Activated naive CD8-positive, alpha-beta T cell (primary cell): Measurements from ENCODE around the gene TEX10.
"Not testable (repeated sequence)": the region's sequence is repeated elsewhere in the genome, so short reads cannot be mapped to it uniquely, and the experiment has no call there.

Experiments used
- H3K27ac Mint-ChIP-seq: one replicate; pipeline ENCODE4 v1.8.0; 2021; ENCODE audit warnings: mixed read lengths
- H3K27me3 Mint-ChIP-seq: one replicate; pipeline ENCODE4 v1.8.0; 2021; ENCODE audit warnings: mixed read lengths
- H3K36me3 Mint-ChIP-seq: one replicate; pipeline ENCODE4 v1.8.0; 2021; ENCODE audit warnings: mixed read lengths
- H3K4me1 Mint-ChIP-seq: one replicate; pipeline ENCODE4 v1.8.0; 2021; ENCODE audit warnings: low read depth, mixed read lengths
- H3K4me3 Mint-ChIP-seq: one replicate; pipeline ENCODE4 v1.8.0; 2021; ENCODE audit warnings: mild to moderate bottlenecking, mixed read lengths
- H3K9me3 Mint-ChIP-seq: one replicate; pipeline ENCODE4 v1.8.0; 2021; ENCODE audit warnings: low read depth, mixed read lengths

Gene TEX10

DNA sequence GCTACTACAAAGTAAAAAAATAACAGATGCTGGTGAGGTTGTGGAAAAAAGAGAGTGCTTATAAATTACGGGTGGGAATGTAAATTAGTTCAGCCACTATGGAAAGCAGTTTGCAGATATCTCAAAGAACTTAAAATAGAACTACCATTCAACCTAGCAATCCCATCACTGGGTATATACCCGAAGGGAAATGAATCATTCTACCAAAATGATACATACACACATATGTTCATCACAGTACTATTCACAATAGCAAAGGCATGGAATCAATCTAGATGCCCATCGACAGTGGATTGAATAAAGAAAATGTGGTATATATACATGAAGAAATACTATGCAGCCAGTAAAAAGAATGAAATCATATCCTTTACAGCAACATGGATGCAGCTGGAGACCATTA is 6.3 kb upstream of the TEX10 start:
- H3K9me3 Mint-ChIP-seq = peaks cover 10% of the 10 kb centered on the region
- H3K36me3 Mint-ChIP-seq = peaks cover 23% of the 10 kb centered on the region
- H3K27ac Mint-ChIP-seq = no peak overlapping the region
- no peaks in the 10 kb centered on the region for H3K27me3 Mint-ChIP-seq
- no peak overlapping the region for H3K4me3 Mint-ChIP-seq
- peaks cover 2% of the 10 kb centered on the region for H3K4me1 Mint-ChIP-seq

DNA sequence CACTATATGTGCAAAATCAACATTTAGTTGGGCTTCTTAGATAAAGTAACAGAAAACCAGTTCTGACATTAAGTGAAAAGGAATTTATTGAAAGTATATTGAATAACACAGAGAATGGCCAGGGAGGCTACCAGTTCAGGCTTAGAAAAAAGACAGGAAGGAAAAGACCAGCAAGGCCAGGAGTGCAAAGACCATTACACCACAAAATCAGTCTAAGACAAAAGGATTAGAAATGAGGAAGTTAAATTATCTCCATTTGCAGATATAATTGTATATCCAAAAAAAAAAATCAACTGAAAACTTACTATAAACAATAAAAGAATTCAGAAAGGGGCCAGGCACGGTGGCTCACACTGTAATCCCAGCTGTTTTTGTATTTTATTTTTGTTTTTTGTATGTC is 4.8 kb upstream of the TEX10 start:
- H3K27ac Mint-ChIP-seq = no peak overlapping the region
- H3K27me3 Mint-ChIP-seq = no peaks in the 10 kb centered on the region
- H3K9me3 Mint-ChIP-seq = peaks cover 11% of the 10 kb centered on the region
- H3K36me3 Mint-ChIP-seq = peaks cover 15% of the 10 kb centered on the region
- peaks cover 13% of the 10 kb centered on the region for H3K4me1 Mint-ChIP-seq
- no peak overlapping the region for H3K4me3 Mint-ChIP-seq

DNA sequence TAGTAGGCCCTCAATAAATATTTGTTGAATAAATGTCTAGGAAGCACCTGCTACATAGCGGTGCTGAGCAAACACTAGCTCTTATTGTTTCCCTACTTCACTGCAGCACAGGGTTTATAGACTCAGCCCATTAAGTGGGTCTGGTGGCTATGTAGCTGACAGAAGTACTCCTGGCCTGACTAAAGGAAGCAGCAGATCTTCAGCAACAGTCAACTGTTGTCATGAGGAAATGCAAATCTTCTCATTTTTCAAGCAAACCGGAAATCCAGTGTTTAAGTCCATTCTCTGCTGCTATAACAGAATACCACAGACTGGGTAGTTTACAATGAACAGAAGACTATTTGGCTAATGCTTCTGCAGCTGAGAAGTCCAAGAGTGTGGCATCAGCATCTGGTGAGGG is 2.8 kb upstream of the TEX10 start:
- H3K4me3 Mint-ChIP-seq = no peak overlapping the region
- no peak overlapping the region for H3K27ac Mint-ChIP-seq
- peaks cover 23% of the 10 kb centered on the region for H3K4me1 Mint-ChIP-seq
- peaks cover 11% of the 10 kb centered on the region for H3K9me3 Mint-ChIP-seq
- H3K36me3 Mint-ChIP-seq = peaks cover 18% of the 10 kb centered on the region
- no peaks in the 10 kb centered on the region for H3K27me3 Mint-ChIP-seq

DNA sequence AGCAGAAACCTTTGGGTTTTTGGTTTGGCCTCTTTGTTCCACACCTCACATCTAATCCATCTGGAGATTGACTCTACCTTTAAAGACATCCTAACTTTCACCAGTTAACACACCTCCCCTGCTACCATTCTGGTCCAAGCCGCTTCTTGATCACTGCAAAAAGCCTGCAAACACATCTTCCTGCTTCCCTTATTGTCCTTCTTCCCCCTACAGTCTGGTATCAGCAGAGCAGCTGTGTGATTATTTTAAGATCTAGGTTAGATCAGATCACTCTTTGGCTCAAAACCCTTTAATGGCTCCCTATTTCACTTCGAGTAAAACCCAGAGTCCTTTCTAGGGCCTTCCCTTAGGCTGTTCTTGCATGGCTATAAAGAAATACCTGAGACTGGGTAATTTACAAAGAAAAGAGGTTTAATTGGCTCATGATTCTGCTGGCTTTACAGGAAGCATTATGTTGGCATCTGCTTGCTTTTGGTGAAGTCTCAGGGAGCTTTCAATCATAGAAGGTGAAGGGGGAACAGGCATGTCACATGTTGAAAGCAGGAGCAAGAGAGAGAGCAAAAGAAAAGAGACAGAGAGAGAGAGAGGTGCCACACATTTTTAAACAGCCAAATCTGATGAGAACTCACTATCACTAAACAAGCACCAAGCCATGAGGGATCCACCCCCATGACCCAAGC is 1.5 kb upstream of the TEX10 start:
- Mint-ChIP-seq H3K27me3 (no peaks in the 10 kb centered on the region), H3K4me3 (peak overlapping the region; percentile 75), H3K36me3 (peaks cover 18% of the 10 kb centered on the region), H3K9me3 (peaks cover 11% of the 10 kb centered on the region), H3K27ac (peak overlapping the region; percentile 77), H3K4me1 (peaks cover 36% of the 10 kb centered on the region)

DNA sequence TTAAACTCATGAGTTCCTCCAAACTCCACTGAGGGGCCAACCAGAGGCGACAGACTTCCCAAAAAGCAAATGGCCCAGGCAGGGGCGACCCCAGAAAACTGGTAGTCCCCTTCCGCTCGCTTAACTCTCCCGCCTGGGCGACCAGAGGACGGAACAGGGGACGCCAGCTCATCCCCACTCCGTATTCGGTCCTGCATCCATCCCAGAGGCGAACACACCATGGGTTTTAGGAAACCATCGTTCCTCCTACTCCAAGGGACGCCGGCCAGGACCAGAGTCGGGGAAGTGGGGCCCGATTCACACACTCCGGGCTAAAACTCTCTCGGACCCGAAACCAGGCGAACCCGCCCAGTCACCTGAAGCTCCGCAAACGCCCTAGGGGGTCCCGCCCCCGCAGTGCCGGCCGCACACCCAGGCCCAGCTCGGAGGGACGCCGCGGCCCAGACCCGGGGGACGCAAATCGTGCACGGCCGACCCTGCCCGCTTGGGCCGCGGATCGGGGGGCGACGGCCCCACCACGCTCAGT is 478 bp downstream of the TEX10 start:
- H3K27me3 Mint-ChIP-seq = no peaks in the 10 kb centered on the region
- peaks cover 52% of the 10 kb centered on the region for H3K4me1 Mint-ChIP-seq
- H3K36me3 Mint-ChIP-seq = peaks cover 14% of the 10 kb centered on the region
- H3K27ac Mint-ChIP-seq = peak overlapping the region; percentile 84
- peak overlapping the region; percentile 97 for H3K4me3 Mint-ChIP-seq
- H3K9me3 Mint-ChIP-seq = peaks cover 6% of the 10 kb centered on the region

DNA sequence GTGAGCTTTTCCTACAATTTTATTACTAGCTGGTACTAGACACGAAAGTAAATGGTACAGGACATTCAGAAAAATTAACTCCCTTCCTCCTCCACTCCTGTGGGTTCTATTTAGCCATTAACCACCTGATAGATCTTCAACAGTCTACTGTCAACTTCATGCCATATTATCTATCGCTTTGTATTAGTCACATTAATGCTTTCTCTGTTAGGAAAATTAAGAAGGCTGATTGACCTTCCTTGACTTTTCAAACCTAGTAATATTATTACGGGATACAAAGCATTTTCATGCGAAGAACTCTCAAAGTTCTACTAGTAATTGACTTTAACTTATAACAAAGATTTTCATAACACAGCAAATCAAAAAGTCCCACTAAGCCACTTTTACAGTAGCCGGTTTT is 1.2 kb downstream of the TEX10 start:
- Mint-ChIP-seq H3K4me1 (peaks cover 56% of the 10 kb centered on the region), H3K36me3 (peaks cover 14% of the 10 kb centered on the region), H3K4me3 (peak overlapping the region; percentile 97), H3K27ac (peak overlapping the region; percentile 83), H3K9me3 (peaks cover 6% of the 10 kb centered on the region), H3K27me3 (no peaks in the 10 kb centered on the region)

DNA sequence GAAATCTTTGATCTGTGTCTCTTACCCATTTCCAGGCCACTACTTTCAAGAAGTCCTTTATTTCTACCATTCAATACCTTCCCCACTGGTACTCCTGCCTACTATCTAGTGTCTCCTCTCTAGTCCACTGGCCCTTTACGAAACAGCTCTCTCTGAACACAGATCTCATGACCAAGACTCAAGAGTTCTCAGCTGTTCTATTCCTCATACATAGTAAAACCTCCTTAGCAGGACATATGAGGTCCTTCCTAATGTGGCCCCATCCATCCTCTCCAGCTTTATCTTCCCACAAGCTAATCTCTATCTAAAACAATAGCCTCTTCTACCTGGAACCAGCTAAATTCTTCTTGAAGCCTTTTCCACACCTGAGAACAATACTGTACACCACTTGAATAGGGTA is 2.6 kb downstream of the TEX10 start:
- H3K9me3 Mint-ChIP-seq = peaks cover 6% of the 10 kb centered on the region
- peaks cover 62% of the 10 kb centered on the region for H3K4me1 Mint-ChIP-seq
- H3K27ac Mint-ChIP-seq = no peak overlapping the region
- peaks cover 17% of the 10 kb centered on the region for H3K36me3 Mint-ChIP-seq
- no peaks in the 10 kb centered on the region for H3K27me3 Mint-ChIP-seq
- peak overlapping the region; percentile 97 for H3K4me3 Mint-ChIP-seq

DNA sequence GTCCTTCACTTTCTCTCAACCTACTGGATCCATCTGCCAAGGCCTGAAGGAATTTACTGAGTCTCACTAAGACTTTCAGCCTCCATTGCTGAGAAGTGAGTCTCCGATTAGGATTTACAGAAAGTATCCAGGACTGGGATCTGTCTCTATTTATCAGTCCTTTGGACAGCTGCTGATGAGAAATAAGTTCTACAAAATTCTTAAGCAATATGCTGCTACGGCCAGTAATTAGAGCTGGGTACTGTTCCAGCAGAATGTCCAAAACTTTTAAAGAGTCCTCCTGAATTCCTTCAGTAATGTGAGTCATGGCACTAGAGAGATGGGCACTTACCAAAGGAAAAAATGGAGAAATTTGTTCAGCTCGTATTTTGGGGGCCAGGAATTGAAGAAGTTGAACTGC is 5.9 kb downstream of the TEX10 start:
- Mint-ChIP-seq H3K27me3 (no peaks in the 10 kb centered on the region), H3K36me3 (peaks cover 15% of the 10 kb centered on the region), H3K27ac (no peak overlapping the region), H3K4me3 (no peak overlapping the region), H3K9me3 (no peaks in the 10 kb centered on the region), H3K4me1 (peaks cover 63% of the 10 kb centered on the region)

DNA sequence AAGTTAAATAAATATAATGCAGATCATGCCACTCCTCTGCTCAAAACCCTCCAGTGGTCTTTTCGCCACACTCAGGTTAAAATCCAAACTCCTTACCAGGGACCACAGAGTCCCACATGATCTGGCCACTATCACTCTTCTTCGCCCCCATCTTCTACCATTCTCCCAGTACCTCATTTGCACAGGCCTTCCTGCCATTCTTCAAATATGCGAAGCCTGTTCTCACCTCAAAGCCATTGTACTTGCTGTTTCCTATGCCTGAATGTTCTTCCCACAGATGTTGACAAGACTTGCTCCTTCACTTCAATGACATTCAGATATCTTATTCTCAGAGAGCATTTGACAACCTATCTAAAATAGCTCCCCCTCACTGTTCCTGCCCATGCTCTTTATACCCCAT is 10.9 kb downstream of the TEX10 start:
- H3K36me3 Mint-ChIP-seq = peaks cover 18% of the 10 kb centered on the region
- no peaks in the 10 kb centered on the region for H3K27me3 Mint-ChIP-seq
- H3K9me3 Mint-ChIP-seq = no peaks in the 10 kb centered on the region
- H3K27ac Mint-ChIP-seq = peak overlapping the region; percentile 52
- H3K4me3 Mint-ChIP-seq = no peak overlapping the region
- H3K4me1 Mint-ChIP-seq = peaks cover 37% of the 10 kb centered on the region

DNA sequence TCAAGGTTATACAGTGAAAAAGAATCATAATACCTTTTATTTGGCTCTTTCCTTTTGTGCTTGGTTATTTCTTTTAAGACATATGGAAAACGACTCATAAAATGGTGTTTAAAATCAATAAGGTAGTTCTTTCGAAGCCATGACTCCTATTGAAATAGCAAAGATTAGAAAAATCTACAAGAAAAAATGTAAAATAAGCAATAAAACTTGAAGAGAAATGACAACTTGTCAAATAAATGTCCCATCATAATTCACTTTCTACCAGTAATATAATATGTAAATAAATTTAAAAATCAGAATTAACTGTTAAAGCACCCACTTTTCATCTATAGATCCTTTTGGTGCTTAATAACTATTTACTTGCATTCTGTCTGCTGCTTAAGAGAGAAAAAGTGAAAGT is 12.5 kb downstream of the TEX10 start:
- Mint-ChIP-seq H3K4me3 (no peak overlapping the region), H3K36me3 (peaks cover 14% of the 10 kb centered on the region), H3K27ac (no peak overlapping the region), H3K27me3 (no peaks in the 10 kb centered on the region), H3K4me1 (peaks cover 29% of the 10 kb centered on the region), H3K9me3 (no peaks in the 10 kb centered on the region)

DNA sequence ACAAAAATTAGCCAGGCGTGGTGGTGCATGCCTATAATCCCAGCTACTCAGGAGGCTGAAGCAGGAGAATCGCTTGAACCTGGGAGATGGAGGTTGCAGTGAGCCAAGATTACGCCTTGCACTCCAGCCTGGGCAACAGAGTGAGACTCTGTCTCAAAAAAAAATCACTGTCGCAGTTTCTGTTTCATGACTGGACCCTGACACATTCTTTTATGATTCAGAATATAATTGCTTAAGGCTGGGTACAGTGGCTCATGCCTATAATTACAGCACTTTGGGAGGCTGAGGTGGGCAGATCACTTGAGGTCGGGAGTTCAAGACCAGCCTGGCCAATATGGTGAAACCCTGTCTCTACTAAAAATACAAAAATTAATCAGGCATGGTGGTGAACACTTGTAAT is 14.0 kb downstream of the TEX10 start:
- not testable (repeated sequence) for H3K27ac Mint-ChIP-seq, H3K4me3 Mint-ChIP-seq, H3K9me3 Mint-ChIP-seq, H3K27me3 Mint-ChIP-seq
- Mint-ChIP-seq H3K4me1 (peaks cover 31% of the 10 kb centered on the region), H3K36me3 (peaks cover 11% of the 10 kb centered on the region)

DNA sequence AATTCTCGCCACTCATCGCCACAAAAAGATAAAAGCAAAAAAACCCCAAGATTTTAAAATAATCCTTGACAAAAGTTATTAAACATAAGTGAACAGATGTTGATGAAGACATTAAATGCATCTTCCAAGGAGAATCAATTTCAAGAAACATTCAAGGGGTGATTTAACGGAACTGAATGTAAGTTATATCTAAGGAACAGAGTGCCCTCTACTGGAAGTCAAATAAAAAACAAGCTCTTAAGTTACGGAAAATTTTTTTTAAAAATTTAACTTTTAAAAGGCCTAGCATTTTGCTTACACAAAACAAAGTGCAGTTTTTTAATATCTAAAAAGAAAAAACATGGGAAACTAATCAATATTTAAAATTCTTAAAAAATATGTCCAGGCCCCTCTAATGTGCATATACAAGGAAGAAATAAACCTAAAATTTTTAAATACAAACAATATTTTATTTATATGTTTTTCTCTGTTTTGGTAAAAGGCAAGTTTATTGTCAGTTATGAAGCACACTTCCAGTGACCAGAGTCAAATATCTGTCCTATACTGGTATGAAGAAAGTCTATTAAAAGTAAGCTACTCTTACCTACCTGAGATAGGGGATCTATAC is 28.0 kb downstream of the TEX10 start:
- peaks cover 2% of the 10 kb centered on the region for H3K36me3 Mint-ChIP-seq
- H3K4me3 Mint-ChIP-seq = no peak overlapping the region
- H3K9me3 Mint-ChIP-seq = no peaks in the 10 kb centered on the region
- H3K27ac Mint-ChIP-seq = no peak overlapping the region
- H3K27me3 Mint-ChIP-seq = no peaks in the 10 kb centered on the region
- peaks cover 10% of the 10 kb centered on the region for H3K4me1 Mint-ChIP-seq

DNA sequence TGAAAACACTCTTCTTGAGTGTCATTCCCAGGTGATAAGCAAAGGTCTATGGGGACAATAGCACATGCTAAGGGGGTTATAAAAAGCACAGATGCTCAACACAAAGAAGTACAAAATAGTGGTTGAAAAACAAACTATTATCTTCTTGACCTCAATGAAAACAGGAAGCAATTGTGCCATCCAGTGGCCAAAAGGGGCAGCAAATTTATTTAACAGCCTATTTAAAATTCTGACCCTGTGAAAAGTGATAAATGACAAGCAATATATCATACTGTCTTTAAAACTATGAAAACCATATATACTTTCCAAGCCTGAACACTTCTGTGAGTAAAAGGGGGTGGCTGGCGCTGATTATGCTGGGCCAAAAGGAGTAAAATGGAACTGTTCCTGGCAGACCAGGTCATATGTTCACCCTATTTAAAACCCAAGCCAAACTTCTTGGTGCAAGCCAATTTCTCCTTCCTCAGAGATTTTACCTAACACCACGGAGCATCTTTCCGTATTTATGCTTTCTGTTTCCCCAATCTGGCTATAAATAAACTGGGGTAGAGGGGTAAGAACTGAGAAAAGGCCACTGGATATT is 29.7 kb downstream of the TEX10 start:
- H3K27ac Mint-ChIP-seq = no peak overlapping the region
- peaks cover 13% of the 10 kb centered on the region for H3K4me1 Mint-ChIP-seq

DNA sequence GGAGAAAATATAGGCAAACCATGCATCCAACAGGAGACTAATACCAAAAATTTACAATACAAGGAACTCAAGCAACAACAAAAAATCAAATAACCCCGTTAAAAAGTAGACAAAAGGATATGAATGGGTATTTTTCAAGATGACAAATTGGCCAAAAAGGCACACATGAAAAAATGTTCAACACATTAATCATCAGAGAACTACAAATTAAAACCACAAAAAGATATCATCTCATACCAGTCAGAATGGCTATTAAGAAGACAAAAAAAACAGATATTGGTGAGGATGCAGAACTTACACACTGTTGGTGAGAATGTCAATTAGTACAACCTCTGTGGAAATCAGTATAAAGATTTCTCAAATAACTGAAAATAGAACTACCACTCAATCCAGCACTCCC is 35.0 kb downstream of the TEX10 start:
- Mint-ChIP-seq H3K36me3 (peaks cover 29% of the 10 kb centered on the region), H3K4me1 (peaks cover 24% of the 10 kb centered on the region), H3K27ac (no peak overlapping the region), H3K4me3 (no peak overlapping the region), H3K9me3 (no peaks in the 10 kb centered on the region), H3K27me3 (no peaks in the 10 kb centered on the region)

More for the DNA sequence above, 29.7 kb downstream of the TEX10 start:
- no peaks in the 10 kb centered on the region for H3K27me3 Mint-ChIP-seq
- H3K9me3 Mint-ChIP-seq = no peaks in the 10 kb centered on the region
- peaks cover 5% of the 10 kb centered on the region for H3K36me3 Mint-ChIP-seq
- no peak overlapping the region for H3K4me3 Mint-ChIP-seq

DNA sequence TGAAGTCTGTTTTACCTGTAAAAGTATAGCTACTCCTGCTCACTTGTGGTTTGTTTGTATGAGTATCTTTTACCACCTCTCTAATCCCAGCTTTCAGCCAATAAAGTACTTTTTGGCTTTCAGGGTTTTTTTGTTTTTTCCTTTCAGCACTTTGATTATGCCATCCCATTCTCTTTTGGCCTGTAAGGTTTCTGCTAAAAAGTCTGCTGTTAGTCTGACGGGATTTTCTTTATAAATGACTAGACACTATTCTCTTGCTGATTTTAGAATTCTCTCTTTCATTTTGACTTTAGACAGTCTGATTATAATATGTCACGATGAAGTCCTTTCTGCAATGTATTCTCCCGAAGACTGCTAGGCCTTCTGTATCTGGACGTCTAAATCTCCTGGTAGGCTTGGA is 37.2 kb downstream of the TEX10 start:
- Mint-ChIP-seq H3K4me3 (no peak overlapping the region), H3K27ac (no peak overlapping the region), H3K9me3 (no peaks in the 10 kb centered on the region), H3K27me3 (no peaks in the 10 kb centered on the region), H3K36me3 (peaks cover 41% of the 10 kb centered on the region), H3K4me1 (peaks cover 40% of the 10 kb centered on the region)
